GM23248 (cell line): Measurements from ENCODE around the gene COL6A3.

Experiments used
- EZH2 ChIP-seq: fragments of 200-600 bp; sonication (generic); IDR thresholded peaks from 2 replicates; pipeline ENCODE4 v1.6.1; 2018; ENCODE audit warnings: antibody characterized with exemption, mild to moderate bottlenecking; ENCODE audit not compliant: insufficient read depth, poor library complexity, severe bottlenecking
- EZH2phosphoT487 ChIP-seq: fragments of 200-600 bp; sonication (generic); IDR thresholded peaks from 2 replicates; pipeline ENCODE4 v1.6.1; 2018; ENCODE audit warnings: antibody characterized with exemption, moderate library complexity, mild to moderate bottlenecking, low read depth; ENCODE audit not compliant: insufficient read depth

DNA sequence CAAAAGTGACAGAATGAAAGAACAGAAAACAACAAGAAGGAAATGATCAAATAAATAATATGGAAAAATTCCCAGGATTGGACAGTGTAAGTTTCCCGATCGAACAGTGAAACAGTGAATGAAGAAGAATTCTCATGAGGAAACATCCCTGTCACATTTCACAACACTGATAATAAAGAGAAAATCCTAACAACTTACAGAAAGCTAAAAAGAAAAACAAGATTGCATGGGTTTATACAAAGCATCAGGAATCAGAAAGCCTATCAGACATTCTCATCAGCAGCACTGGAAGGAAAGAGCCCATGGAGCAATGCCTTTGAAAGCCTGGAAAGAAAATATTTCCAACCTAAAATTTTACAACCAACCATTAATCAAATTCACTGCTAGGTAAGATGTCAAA lies 9.9 kb upstream of the COL6A3 start:
- TF ChIP-seq EZH2 (no peak), EZH2phosphoT487 (no peak)
